ENCODE results near the gene DPM2.

GRCh38 chr9:127931092-127931881, 6.4 kb downstream of the DPM2 start:
- TF ChIP-seq CTCF (IDR thresholded peaks at IDR 0.05; ENCODE audit: insufficient read depth, low read length, poor library complexity, severe bottlenecking) (no peak), EZH2phosphoT487 (conservative IDR thresholded peaks at IDR 0.05; ENCODE audit: low read length) (no peak)
